Hippocampal formation (tissue), 2 donors: ENCODE results near the gene SNURF.
"Not testable (repeated sequence)": the region's sequence is repeated elsewhere in the genome, so short reads cannot be mapped to it uniquely, and the experiment has no call there.

Experiments
- DNase-seq, 2 donors: peaks; one replicate each; lab custom pipeline; 2025; lab: John Stamatoyannopoulos, UW

The SNURF gene

GRCh38 chr15:24954783-24955530, at the start of gene SNURF, which contains the start of gene SNRPN:
Gene SNURF (plus strand): TSS chr15:24954987. CDS start chr15:24955049, 62 bp downstream.
Gene SNRPN (plus strand): TSS chr15:24954987. CDS start chr15:24974454, 19,467 bp downstream.
- peak; percentile 29 to 50 for DNase-seq

GRCh38 chr15:24916305-24917009, 38.3 kb upstream of the SNURF start:
- no peak for DNase-seq

DNA sequence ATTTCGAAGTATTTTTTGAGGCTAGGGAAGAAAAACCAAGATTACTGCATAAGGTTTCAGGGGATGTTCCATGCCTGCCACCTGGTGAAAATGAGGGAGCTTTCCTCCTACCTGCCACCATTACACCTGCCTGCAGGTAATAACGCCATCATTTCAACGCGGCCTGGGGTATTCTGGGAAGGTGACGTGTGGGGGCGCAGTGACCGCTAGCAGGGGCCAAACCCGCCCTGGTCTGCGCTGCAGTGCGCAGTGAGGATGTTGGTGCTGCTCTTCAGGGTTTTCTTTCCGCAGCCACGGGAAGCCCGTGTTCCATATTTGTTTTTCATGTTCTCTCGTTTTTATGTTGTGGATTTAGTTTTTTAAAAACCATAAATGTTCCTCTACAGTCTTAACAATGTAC, 37.4 kb upstream of the SNURF start:
- no peak for DNase-seq

GRCh38 chr15:24919446-24919845, 35.3 kb upstream of the SNURF start:
- no peak for DNase-seq

GRCh38 chr15:24922781-24923180, 32.0 kb upstream of the SNURF start:
- not testable (repeated sequence) for DNase-seq

- no peak for DNase-seq
These were observed 30.6 kb upstream of the SNURF start for GRCh38 chr15:24924153-24924552.

GRCh38 chr15:24924621-24925020, 30.2 kb upstream of the SNURF start:
- DNase-seq = no peak

- DNase-seq = not testable (repeated sequence)
These were observed 22.7 kb upstream of the SNURF start for GRCh38 chr15:24931874-24932732.

- DNase-seq = no peak
These were observed 21.1 kb upstream of the SNURF start for GRCh38 chr15:24933716-24934115.

DNA sequence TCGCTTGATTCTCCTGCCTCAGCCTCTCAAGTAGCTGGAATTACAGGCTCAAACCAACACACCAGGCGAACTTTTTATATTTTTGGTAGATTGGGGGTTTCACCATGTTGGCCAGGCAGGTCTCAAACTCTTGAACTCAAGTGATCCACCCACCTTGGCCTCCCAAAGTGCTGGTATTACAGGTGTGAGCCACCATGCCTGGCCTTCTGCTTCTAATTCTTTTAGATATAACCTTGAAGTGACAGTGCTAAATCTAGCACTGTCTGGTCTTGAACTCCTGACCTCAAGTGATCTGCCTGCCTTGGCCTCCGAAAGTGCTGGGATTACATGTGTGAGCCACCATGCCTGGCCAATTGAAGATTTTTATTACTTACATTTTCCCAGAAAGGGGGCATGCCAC, 16.6 kb upstream of the SNURF start:
- not testable (repeated sequence) for DNase-seq

- DNase-seq = no peak
These were observed 14.6 kb upstream of the SNURF start for GRCh38 chr15:24940236-24940635.

DNA sequence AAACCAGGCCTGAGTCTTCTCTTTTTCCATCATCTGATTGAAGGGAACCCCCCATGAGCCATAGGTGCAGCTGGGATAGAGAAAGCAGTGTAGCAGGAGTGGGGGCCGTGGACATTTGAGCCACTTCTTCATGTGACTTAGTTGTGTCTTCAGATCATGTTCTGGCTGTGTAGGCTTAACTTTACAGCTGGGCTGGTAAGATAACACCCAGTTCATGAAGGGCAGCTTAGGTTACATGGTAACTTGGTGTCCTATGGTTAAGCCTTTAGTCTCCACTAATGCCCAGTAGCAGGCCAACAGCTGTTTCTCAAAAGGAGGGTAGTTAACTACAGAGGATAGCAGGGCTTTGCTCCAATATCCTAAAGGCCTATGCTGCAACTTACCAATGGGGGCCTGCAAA, 11.4 kb upstream of the SNURF start:
- no peak for DNase-seq

DNA sequence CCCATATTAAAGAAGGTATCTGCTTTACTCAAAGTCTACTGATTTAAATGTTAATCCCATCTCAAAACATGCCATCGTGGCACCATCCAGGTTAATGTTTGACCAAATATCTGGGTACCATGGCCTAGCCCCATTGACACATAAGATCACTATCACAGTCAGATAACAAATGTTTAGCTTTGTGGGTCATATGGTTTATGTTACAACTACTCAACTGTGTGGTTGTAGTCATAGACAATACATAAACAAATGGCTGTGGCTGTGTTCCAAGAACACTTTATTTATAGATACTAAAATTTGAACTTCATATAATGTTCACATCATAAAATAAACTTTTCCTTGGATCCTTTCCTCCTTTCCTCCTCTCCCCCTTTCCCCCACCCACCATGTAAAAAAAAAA, 9.8 kb upstream of the SNURF start:
- no peak for DNase-seq

- DNase-seq = peak in 1 of 2 donors; percentile 30
These were observed 9.1 kb upstream of the SNURF start for GRCh38 chr15:24945711-24946110.

DNA sequence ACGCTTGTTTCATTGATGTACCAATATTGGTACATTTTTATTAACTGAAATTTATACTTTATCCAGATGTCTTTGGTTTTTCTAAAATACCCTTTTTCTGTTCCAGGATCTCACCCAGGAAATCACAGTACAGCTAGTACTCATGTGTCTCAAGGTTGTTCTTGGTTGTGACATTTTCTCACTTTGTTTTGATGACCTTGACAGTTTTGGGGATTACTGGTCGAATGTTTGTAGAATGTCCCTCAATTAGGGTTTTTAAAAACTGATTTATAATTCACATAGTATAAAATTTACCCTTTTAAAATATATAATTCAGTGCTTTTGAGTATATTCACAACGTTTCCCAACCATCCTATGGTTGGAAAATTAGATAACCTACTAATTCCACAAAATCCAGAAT, 6.3 kb upstream of the SNURF start:
- no peak for DNase-seq

DNA sequence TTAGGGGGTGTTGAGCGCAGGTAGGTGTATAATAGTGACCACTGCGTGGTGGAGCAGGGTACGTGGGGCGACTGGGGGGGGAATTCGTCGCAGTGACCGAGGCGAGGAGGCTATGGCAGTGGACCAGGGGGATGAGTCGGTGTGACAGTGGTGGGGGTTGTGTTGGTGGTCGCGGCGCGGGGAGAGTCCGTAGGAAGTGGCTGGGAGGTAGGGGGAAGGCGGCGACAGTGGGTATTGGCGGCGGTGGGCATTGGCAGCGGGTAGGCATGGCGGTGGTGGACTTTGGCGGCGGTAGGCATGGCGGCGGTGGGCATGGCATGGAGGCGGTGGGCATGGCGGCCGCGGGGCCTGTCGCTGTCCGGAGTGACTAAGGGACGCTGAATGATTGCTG, 739 bp downstream of the SNURF start:
- no peak for DNase-seq

DNA sequence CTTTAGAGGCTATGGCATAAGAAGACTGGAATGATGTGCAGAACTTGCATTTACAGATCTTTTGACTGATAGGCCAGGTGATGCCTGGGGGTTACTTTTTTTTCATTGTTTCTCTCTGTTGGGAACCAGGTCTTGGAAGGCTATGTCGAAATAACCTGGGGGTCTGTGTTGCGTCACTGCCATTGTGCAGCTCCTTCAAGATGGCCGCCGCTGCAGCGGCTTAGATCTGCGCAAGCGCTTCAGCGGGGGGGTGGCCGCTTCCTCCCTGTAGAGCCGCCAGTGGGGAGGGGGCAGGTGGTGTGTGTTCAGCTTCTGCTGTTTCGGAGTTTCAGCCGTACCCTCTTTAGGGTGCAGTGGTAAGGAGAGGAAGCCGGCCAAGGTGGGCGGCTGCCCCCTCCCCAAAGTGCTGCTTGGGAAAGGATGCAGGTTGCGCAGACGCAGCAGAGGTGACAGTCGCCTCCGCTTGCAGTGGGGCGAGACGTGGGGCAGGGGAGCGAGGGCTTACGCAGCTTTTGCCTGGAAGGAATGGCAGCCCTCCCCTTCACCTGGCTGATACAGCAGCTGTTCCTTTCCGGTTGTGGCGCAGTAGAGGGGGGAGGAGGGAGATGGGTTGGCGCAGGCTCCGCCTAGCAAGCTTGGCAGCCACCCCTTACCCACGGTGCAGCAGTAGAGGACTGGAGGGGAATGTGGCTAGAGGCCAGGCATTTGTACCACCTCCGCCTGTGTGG, 1.5 kb downstream of the SNURF start:
- DNase-seq = peak; percentile 54 to 66

DNA sequence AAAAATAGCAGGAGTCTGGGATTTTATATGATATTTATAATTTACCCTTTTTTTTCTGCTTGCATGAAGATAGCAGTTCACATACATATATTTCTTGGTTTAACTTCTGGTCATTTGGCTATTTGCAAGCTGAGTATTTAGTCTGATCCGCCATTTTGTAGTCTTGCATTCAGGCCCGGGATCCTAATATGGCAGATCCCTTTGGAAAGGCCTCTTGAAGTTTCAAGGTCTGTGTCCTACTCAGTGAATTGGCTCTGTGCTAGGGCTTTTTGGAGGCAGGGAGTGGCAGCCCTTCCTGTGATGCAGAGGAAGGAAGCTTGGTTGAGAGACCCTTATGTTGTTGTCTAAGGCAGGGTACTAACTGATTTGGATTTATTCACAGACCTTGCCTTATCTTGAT, 2.9 kb downstream of the SNURF start:
- DNase-seq = no peak

- no peak for DNase-seq
These were observed 7.2 kb downstream of the SNURF start for GRCh38 chr15:24961967-24962366.

DNA sequence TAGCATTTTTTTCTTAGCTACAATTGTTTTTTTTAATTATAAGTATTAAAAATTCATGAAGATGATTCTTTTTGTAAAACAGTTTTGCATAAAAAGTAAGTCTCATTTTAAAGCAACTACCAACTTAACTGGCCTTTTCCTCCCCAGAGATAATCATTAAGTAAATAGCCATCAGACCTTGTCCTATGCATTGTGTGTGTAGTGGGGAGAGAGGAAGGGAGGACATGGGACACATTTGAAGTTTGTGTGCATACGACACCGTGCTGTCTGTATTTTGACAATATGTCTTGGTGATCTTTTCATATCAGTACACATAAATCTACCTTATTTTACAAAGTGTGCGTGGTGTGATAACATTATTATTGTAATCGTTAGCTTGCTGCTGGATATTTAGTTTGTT, 8.1 kb downstream of the SNURF start:
- DNase-seq = no peak

GRCh38 chr15:24966364-24967103, 11.7 kb downstream of the SNURF start:
- no peak for DNase-seq
